Neuronal stem cell (in vitro differentiated cells): Measurements from ENCODE around the gene TARBP2.

ENCODE experiments used
- DNase-seq: peaks from one replicate; pipeline ENCODE4 v3.0.0-alpha.2; 2013; ENCODE audit warnings: low spot score
- H2AFZ ChIP-seq: one replicate; pipeline ENCODE4 v1.6.1; 2013; ENCODE audit warnings: mild to moderate bottlenecking, low read length, inconsistent platforms
- H2AK5ac ChIP-seq: 2 replicates; pipeline ENCODE4 v1.6.1; 2013; ENCODE audit warnings: low read depth, mild to moderate bottlenecking, inconsistent platforms, low read length, moderate library complexity, mixed read lengths
- H2BK120ac ChIP-seq: 2 replicates; pipeline ENCODE4 v1.6.1; 2013; ENCODE audit warnings: low read depth, mild to moderate bottlenecking, inconsistent platforms, low read length, moderate library complexity, mixed read lengths
- H2BK12ac ChIP-seq: one replicate; pipeline ENCODE4 v1.6.1; 2013; ENCODE audit warnings: low read length, inconsistent platforms
- H2BK15ac ChIP-seq: 2 replicates; pipeline ENCODE4 v1.6.1; 2013; ENCODE audit warnings: mild to moderate bottlenecking, low read length, inconsistent platforms, mixed read lengths
- H2BK5ac ChIP-seq: one replicate; pipeline ENCODE4 v1.6.1; 2013; ENCODE audit warnings: inconsistent platforms, mild to moderate bottlenecking, low read length, moderate library complexity
- H3K14ac ChIP-seq: one replicate; pipeline ENCODE4 v1.6.1; 2013; ENCODE audit warnings: low read length, inconsistent platforms
- H3K18ac ChIP-seq: 2 replicates; pipeline ENCODE4 v1.6.1; 2013; ENCODE audit warnings: low read length, inconsistent platforms
- H3K23ac ChIP-seq: 2 replicates; pipeline ENCODE4 v1.6.1; 2013; ENCODE audit warnings: low read depth, mild to moderate bottlenecking, mixed read lengths, low read length, inconsistent platforms; ENCODE audit not compliant: poor library complexity
- H3K27ac ChIP-seq: replicated peaks from 3 replicates; pipeline ENCODE4 v1.5.1; 2013; ENCODE audit warnings: low read length, inconsistent platforms
- H3K27me3 ChIP-seq, 3 experiments: 2 replicates each; pipeline ENCODE4 v1.6.1; 2013; ENCODE audit warnings: low read length in 3 of 3, mild to moderate bottlenecking in 2 of 3, inconsistent platforms in 1 of 3, low read depth in 1 of 3, mixed read lengths in 1 of 3, moderate library complexity in 1 of 3; ENCODE audit not compliant: control insufficient read depth in 3 of 3, insufficient read depth in 3 of 3
- H3K36me3 ChIP-seq, 2 donors: replicated peaks in 1 of 2; 2 replicates each; pipeline ENCODE4 v1.6.1; 2013; ENCODE audit warnings: low read length in 2 of 2; ENCODE audit not compliant: control insufficient read depth in 2 of 2, insufficient read depth in 2 of 2
- H3K4ac ChIP-seq: 2 replicates; pipeline ENCODE4 v1.6.1; 2013; ENCODE audit warnings: inconsistent platforms, mild to moderate bottlenecking, low read length, moderate library complexity
- H3K4me1 ChIP-seq, 2 donors: 1 replicate in 1 of 2; 2 replicates in 1 of 2; pipeline ENCODE4 v1.6.1; 2013; ENCODE audit warnings: low read length in 2 of 2, low read depth in 1 of 2; ENCODE audit not compliant: control insufficient read depth in 2 of 2, insufficient read depth in 1 of 2
- H3K4me2 ChIP-seq: one replicate; pipeline ENCODE4 v1.6.1; 2013; ENCODE audit warnings: mild to moderate bottlenecking, low read length, inconsistent platforms; ENCODE audit not compliant: insufficient read depth, poor library complexity, severe bottlenecking
- H3K4me3 ChIP-seq, 2 donors: 2 replicates each; pipeline ENCODE4 v1.5.1; 2013; ENCODE audit warnings: low read length in 2 of 2, mild to moderate bottlenecking in 2 of 2, inconsistent platforms in 1 of 2, moderate library complexity in 1 of 2
- H3K79me1 ChIP-seq: one replicate; pipeline ENCODE4 v1.6.1; 2013; ENCODE audit warnings: low read depth, mild to moderate bottlenecking, inconsistent platforms, low read length, moderate library complexity
- H3K9ac ChIP-seq: one replicate; pipeline ENCODE4 v1.6.1; 2013; ENCODE audit warnings: mild to moderate bottlenecking, low read depth, low read length, inconsistent platforms; ENCODE audit not compliant: poor library complexity
- H3K9me3 ChIP-seq, 2 donors: replicated peaks in 1 of 2; 2 replicates each; pipeline versions ENCODE3 to v1.6.1; 2013; ENCODE audit warnings: low read length in 2 of 2, mild to moderate bottlenecking in 2 of 2, inconsistent platforms in 1 of 2, low read depth in 1 of 2, mixed read lengths in 1 of 2, moderate library complexity in 1 of 2; ENCODE audit not compliant: control insufficient read depth in 2 of 2, insufficient read depth in 1 of 2
- H4K8ac ChIP-seq: one replicate; pipeline ENCODE4 v1.6.1; 2013; ENCODE audit warnings: low read depth, mild to moderate bottlenecking, inconsistent platforms, low read length, moderate library complexity
- H4K91ac ChIP-seq: one replicate; pipeline ENCODE4 v1.6.1; 2013; ENCODE audit warnings: low read length, low read depth, mild to moderate bottlenecking, inconsistent platforms; ENCODE audit not compliant: poor library complexity
- WGBS, 2 donors: extraction: QIAGEN DNeasy Blood & Tissue Kit; methylation state at CpG; one replicate each; pipeline ENCODE4 v1.1.7; 2013; ENCODE audit warnings: missing lambda C conversion rate in 2 of 2, mixed read lengths in 1 of 2; ENCODE audit not compliant: insufficient read length in 2 of 2, insufficient replicate concordance in 1 of 2; ENCODE audit errors: extremely low coverage in 2 of 2; 5-methylcytosine and 5-hydroxymethylcytosine counted together

Gene TARBP2

DNA sequence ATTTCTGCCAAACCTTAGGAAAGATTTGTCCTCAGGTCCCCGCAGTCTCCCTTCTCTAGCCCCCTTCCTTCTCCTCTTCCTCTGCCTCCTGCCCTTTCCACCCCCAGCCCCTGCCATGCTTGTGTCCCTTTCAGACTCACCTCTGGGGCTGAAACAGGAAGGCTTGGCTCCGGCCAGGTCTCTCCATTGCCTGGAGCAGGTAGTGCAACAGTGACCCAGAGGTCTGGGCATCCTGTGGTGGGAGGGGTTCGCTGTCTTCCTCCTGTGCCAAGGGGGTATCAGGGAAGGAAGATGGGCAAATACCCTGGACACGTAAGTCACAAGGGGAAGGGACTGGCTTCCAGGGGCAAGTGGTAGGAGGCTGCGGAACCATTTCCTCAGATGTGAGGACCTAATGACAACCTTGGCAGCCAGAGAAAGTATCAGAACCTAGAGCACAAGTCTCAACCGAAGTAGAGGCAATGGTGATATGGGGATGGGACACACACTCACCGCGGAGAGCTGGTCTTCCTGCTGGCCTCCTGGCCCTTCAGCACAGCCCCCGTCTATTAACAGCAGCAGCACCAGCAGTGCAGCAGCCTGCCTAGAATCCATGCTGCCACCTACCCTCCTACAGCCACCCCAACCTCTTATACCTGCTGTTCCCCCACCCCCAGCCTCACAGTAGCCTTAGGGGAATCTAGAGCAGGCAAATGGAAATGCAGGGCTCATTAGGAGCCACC is 6.0 kb downstream of the TARBP2 start, which contains the start of gene NPFF:
TSS of gene NPFF (minus strand) at position 604 of the 722 bp plus-strand sequence. CDS start at position 594, 10 bp downstream.
- H3K9me3 ChIP-seq = no peaks in the 10 kb centered on the region
- H3K14ac ChIP-seq = no peak within 1 kb of the TSS
- H4K91ac ChIP-seq = no peak within 1 kb of the TSS
- no peak within 1 kb of the TSS for H3K9ac ChIP-seq
- H2BK5ac ChIP-seq = no peak within 1 kb of the TSS
- H3K23ac ChIP-seq = no peak within 1 kb of the TSS
- H2BK120ac ChIP-seq = no peak within 1 kb of the TSS
- H4K8ac ChIP-seq = no peak within 1 kb of the TSS
- peaks cover 18 to 68% of the 10 kb centered on the region in 2 donors for H3K36me3 ChIP-seq
- DNase-seq = no peak
- H3K27ac ChIP-seq = no peak within 1 kb of the TSS
- no peak within 1 kb of the TSS for H3K4ac ChIP-seq
- no peak within 1 kb of the TSS for H2BK15ac ChIP-seq
- no CpG with 5 or more reads among the region's 9 CpGs for WGBS, 2 donors
- no peak within 1 kb of the TSS for H2AK5ac ChIP-seq
- peaks cover 2% of the 10 kb centered on the region for H3K79me1 ChIP-seq
- no peak within 1 kb of the TSS for H3K4me3 ChIP-seq
- H2BK12ac ChIP-seq = no peak within 1 kb of the TSS
- H3K4me2 ChIP-seq = no peak within 1 kb of the TSS
- no peak within 1 kb of the TSS for H2AFZ ChIP-seq
- H3K27me3 ChIP-seq = no peaks in the 10 kb centered on the region
- H3K4me1 ChIP-seq = peaks cover 2% of the 10 kb centered on the region in 2 donors
- no peak within 1 kb of the TSS for H3K18ac ChIP-seq

- no peak overlapping the region for H3K4me2 ChIP-seq
- H4K8ac ChIP-seq = no peak overlapping the region
- no peak overlapping the region for H4K91ac ChIP-seq
- no peak overlapping the region for H2BK5ac ChIP-seq
- H3K27ac ChIP-seq = no peak overlapping the region
- H2BK120ac ChIP-seq = no peak overlapping the region
- no peak for DNase-seq
- no peaks in the 10 kb centered on the region for H3K27me3 ChIP-seq
- H3K14ac ChIP-seq = no peak overlapping the region
- no peak overlapping the region for H2AK5ac ChIP-seq
- no peaks in the 10 kb centered on the region for H3K4me1 ChIP-seq
- H3K36me3 ChIP-seq = peaks cover 19 to 72% of the 10 kb centered on the region in 2 donors
- WGBS, 2 donors = no CpG with 5 or more reads among the region's 4 CpGs
- no peak overlapping the region for H3K9ac ChIP-seq
- no peaks in the 10 kb centered on the region for H3K9me3 ChIP-seq
- H3K18ac ChIP-seq = no peak overlapping the region
- no peak overlapping the region for H3K4ac ChIP-seq
- H2AFZ ChIP-seq = no peak overlapping the region
- H3K4me3 ChIP-seq = no peak overlapping the region
- H2BK15ac ChIP-seq = no peak overlapping the region
- H3K79me1 ChIP-seq = peaks cover 2% of the 10 kb centered on the region
- H3K23ac ChIP-seq = no peak overlapping the region
- no peak overlapping the region for H2BK12ac ChIP-seq
These were observed 6.5 kb downstream of the TARBP2 start for GRCh38 chr12:53507603-53507885.

DNA sequence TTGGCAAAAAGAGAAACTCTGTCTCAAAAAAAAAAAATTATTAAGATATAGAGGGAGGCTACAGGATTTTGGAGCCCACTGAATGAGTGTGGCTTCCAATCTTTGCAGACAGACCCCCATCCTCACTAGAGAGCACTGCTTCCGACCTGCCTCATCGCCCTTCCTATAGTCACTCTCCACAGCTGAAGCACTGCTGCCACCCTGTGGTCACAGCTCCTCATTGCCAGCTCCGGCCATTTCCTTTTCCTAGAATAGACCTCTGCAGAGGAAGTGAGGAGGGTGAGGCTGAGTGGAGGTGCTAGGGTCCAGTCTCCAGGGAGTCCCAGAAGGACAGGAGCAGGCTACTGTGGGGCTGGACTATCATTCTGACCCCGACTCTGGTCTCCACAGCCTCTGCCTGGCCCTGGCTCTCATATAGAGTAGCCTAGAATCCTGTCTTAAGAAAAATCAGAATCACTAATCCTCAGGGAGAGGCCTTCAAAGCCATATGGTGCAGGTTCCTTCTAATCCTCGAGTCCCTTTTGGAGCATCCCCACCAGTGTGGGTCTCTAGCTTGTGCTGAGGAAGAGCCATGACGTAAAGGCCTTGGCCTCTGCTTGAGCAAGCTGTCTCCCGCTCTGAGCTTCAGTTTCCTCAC is 7.6 kb downstream of the TARBP2 start:
- Histone ChIP-seq H2BK15ac (no peak overlapping the region), H3K27ac (no peak overlapping the region), H2BK120ac (no peak overlapping the region), H3K4me2 (no peak overlapping the region), H3K4me1 (no peaks in the 10 kb centered on the region), H3K27me3 (no peaks in the 10 kb centered on the region), H3K4me3 (no peak overlapping the region), H3K14ac (no peak overlapping the region), H3K79me1 (peaks cover under 1% of the 10 kb centered on the region), H3K9me3 (no peaks in the 10 kb centered on the region), H2BK12ac (no peak overlapping the region), H2AFZ (no peak overlapping the region), H3K18ac (no peak overlapping the region), H3K9ac (no peak overlapping the region), H3K36me3 (peaks cover 23 to 74% of the 10 kb centered on the region in 2 donors), H3K4ac (no peak overlapping the region), H2BK5ac (no peak overlapping the region), H4K8ac (no peak overlapping the region), H2AK5ac (no peak overlapping the region), H3K23ac (no peak overlapping the region), H4K91ac (no peak overlapping the region)
- no CpG with 5 or more reads among the region's 7 CpGs for WGBS, 2 donors
- DNase-seq = peak; percentile 75

GRCh38 chr12:53510181-53510812 is 9.2 kb downstream of the TARBP2 start:
- Histone ChIP-seq H3K18ac (no peak overlapping the region), H3K4me3 (no peak overlapping the region), H3K4me1 (no peaks in the 10 kb centered on the region), H2AFZ (no peak overlapping the region), H3K23ac (no peak overlapping the region), H2AK5ac (no peak overlapping the region), H3K4ac (no peak overlapping the region), H3K9me3 (no peaks in the 10 kb centered on the region), H3K36me3 (peaks cover 28 to 74% of the 10 kb centered on the region in 2 donors), H3K79me1 (no peaks in the 10 kb centered on the region), H2BK15ac (no peak overlapping the region), H2BK120ac (no peak overlapping the region), H4K91ac (no peak overlapping the region), H2BK5ac (no peak overlapping the region), H3K4me2 (no peak overlapping the region), H2BK12ac (no peak overlapping the region), H3K14ac (no peak overlapping the region), H3K27ac (no peak overlapping the region), H4K8ac (no peak overlapping the region), H3K27me3 (no peaks in the 10 kb centered on the region), H3K9ac (no peak overlapping the region)
- DNase-seq = no peak
- WGBS, 2 donors = no CpG with 5 or more reads among the region's 9 CpGs
